ENCODE data around the gene LAIR1. TPM values are rescaled to one million over a fixed set of nuclear protein-coding genes. Genes with fewer than 3 reads are reported as not detected.

The LAIR1 gene
- 10 to 100 TPM in 8 of 9 donors, 1 to 10 TPM in 1; 3.5 to 80.7 (median 49.4) TPM for total RNA-seq
- 10 to 100 TPM; 14.4 to 39.2 (median 21.6) TPM for polyA plus RNA-seq
- long read RNA-seq, donor 1 = 0 reads
- long read RNA-seq, donor 2, full-length matches to known transcripts = 4 of 4 reads
- long read RNA-seq, donor 2, partial matches to known transcripts = 0 of 4 reads
- long read RNA-seq, donor 2, other reads (novel, unspliced or antisense) = 0 of 4 reads
- long read RNA-seq, donor 3, full-length matches to known transcripts = 1 of 1 reads
- long read RNA-seq, donor 3, partial matches to known transcripts = 0 of 1 reads
- long read RNA-seq, donor 3, other reads (novel, unspliced or antisense) = 0 of 1 reads
- long read RNA-seq, donor 4, full-length matches to known transcripts = 16 of 19 reads
- long read RNA-seq, donor 4, partial matches to known transcripts = 1 of 19 reads
- long read RNA-seq, donor 4, other reads (novel, unspliced or antisense) = 2 of 19 reads
- long read RNA-seq, donor 5, full-length matches to known transcripts = 25 of 50 reads
- long read RNA-seq, donor 5, partial matches to known transcripts = 5 of 50 reads
- long read RNA-seq, donor 5, other reads (novel, unspliced or antisense) = 20 of 50 reads
- long read RNA-seq, donor 6, full-length matches to known transcripts = 10 of 15 reads
- long read RNA-seq, donor 6, partial matches to known transcripts = 1 of 15 reads
- long read RNA-seq, donor 6, other reads (novel, unspliced or antisense) = 4 of 15 reads
- long read RNA-seq, donor 7 = 0 reads
- long read RNA-seq, donor 8, full-length matches to known transcripts = 3 of 3 reads
- long read RNA-seq, donor 8, partial matches to known transcripts = 0 of 3 reads
- long read RNA-seq, donor 8, other reads (novel, unspliced or antisense) = 0 of 3 reads
- long read RNA-seq, donor 9 = 0 reads
- long read RNA-seq, donor 10, partial matches to known transcripts = 0 of 1 reads
- long read RNA-seq, donor 10, other reads (novel, unspliced or antisense) = 0 of 1 reads

- peak within 1 kb of the TSS; percentile 30 to 79 (median 37) for H3K27ac ChIP-seq
- H3K36me3 ChIP-seq (replicated peaks in 1 of 2) = no peaks in the 10 kb centered on the region
- peak within 1 kb of the TSS in 1 of 4 donors; percentile 42 for H3K4me3 ChIP-seq
- no peaks in the 10 kb centered on the region for H3K27me3 ChIP-seq
- intact Hi-C loops (cut with DNase I) = no loop called here
- WGBS, 4 donors = 47 to 64% (median 54%) methylated on average over 10 to 13 of the region's 13 CpGs
- no peaks in the 10 kb centered on the region for H3K9me3 ChIP-seq (replicated peaks in 1 of 3)
- TF ChIP-seq CTCF (IDR thresholded peaks at IDR 0.05) (no peak), POLR2A (IDR thresholded peaks at IDR 0.05) (peak in 1 of 2 donors; percentile 30)
- no peaks in the 10 kb centered on the region for H3K4me1 ChIP-seq (replicated peaks in 1 of 2)
- peak in 5 of 7 donors; percentile 39 to 63 (median 52) for DNase-seq
Observed at GRCh38 chr19:54364775-54365257, at the start of gene LAIR1. Gene LAIR1 (minus strand): TSS chr19:54364931. CDS start chr19:54364804, 127 bp downstream.

GRCh38 chr19:54414156-54414555 is 49.4 kb upstream of the LAIR1 start:
- TF ChIP-seq POLR2A (IDR thresholded peaks at IDR 0.05) = no peak
- TF ChIP-seq CTCF (IDR thresholded peaks at IDR 0.05) = no peak
- H3K27ac ChIP-seq = no peak overlapping the region
- H3K27me3 ChIP-seq = peaks cover 27% of the 10 kb centered on the region
- H3K4me1 ChIP-seq (replicated peaks in 1 of 2) = peaks cover 0 to 5% of the 10 kb centered on the region in 2 donors
- no peak overlapping the region for H3K4me3 ChIP-seq
- no peaks in the 10 kb centered on the region for H3K36me3 ChIP-seq (replicated peaks in 1 of 2)
- no peaks in the 10 kb centered on the region for H3K9me3 ChIP-seq (replicated peaks in 1 of 3)
- intact Hi-C loops (cut with DNase I) = no loop called here
- no peak for DNase-seq
- WGBS, 4 donors = 83 to 90% (median 86%) methylated on average over 4 of the region's 4 CpGs

GRCh38 chr19:54412877-54413276 is 48.1 kb upstream of the LAIR1 start:
- 66 to 77% (median 70%) methylated on average over 4 of the region's 4 CpGs for WGBS, 4 donors
- DNase-seq = no peak
- Histone ChIP-seq H3K4me3 (no peak overlapping the region), H3K27me3 (peaks cover 27% of the 10 kb centered on the region), H3K27ac (no peak overlapping the region), H3K9me3 (replicated peaks in 1 of 3) (no peaks in the 10 kb centered on the region), H3K36me3 (replicated peaks in 1 of 2) (no peaks in the 10 kb centered on the region), H3K4me1 (replicated peaks in 1 of 2) (peaks cover 0 to 2% of the 10 kb centered on the region in 2 donors)
- TF ChIP-seq POLR2A (IDR thresholded peaks at IDR 0.05) = no peak
- TF ChIP-seq CTCF (IDR thresholded peaks at IDR 0.05) = no peak
- intact Hi-C loops (cut with DNase I) = no loop called here

GRCh38 chr19:54411033-54411432 is 46.3 kb upstream of the LAIR1 start:
- Histone ChIP-seq H3K27ac (no peak overlapping the region), H3K27me3 (peaks cover 14% of the 10 kb centered on the region), H3K36me3 (replicated peaks in 1 of 2) (no peaks in the 10 kb centered on the region), H3K9me3 (replicated peaks in 1 of 3) (no peaks in the 10 kb centered on the region), H3K4me1 (replicated peaks in 1 of 2) (no peaks in the 10 kb centered on the region), H3K4me3 (no peak overlapping the region)
- intact Hi-C loops (cut with DNase I) = no loop called here
- no peak for DNase-seq
- TF ChIP-seq CTCF (IDR thresholded peaks at IDR 0.05) (no peak), POLR2A (IDR thresholded peaks at IDR 0.05) (no peak)

Data from adrenal gland (tissue), 19 donors.